ENCODE measurements around the gene PGAM5. TPM values are rescaled to one million over a fixed set of nuclear protein-coding genes. Genes with fewer than 3 reads are reported as not detected.

Gene PGAM5
- total RNA-seq, 4 donors from 2014 or later: 21.6 to 45.8 (median 26.0) TPM

DNA sequence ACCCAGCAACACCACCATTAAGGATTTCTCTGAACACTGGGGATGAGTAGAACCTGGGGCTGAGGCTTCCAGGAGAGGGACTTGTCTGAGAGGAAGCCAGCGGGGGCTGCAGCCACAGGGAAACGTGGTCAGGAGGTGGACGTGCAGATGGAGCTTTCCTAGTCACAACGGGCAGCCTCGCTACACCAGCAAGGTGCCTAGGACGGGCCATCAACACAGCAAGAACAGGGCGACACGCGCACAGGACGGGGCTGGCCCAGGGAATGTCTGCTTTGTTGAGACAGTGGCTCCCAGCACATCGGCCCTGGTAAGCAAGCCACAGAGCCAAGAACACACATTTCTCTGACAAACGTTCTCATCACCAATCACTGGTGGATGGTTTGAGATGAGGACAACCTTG, 25.7 kb downstream of the PGAM5 start:
- 88 to 96% methylated on average over 11 to 12 of the region's 12 CpGs for WGBS, 2 donors
- H3K27ac ChIP-seq: no peak overlapping the region
- no peaks in the 10 kb centered on the region for H3K4me1 ChIP-seq
- intact Hi-C loops (cut with DNase I): no loop called here
- no peak for DNase-seq
- TF ChIP-seq, protein P1, sequence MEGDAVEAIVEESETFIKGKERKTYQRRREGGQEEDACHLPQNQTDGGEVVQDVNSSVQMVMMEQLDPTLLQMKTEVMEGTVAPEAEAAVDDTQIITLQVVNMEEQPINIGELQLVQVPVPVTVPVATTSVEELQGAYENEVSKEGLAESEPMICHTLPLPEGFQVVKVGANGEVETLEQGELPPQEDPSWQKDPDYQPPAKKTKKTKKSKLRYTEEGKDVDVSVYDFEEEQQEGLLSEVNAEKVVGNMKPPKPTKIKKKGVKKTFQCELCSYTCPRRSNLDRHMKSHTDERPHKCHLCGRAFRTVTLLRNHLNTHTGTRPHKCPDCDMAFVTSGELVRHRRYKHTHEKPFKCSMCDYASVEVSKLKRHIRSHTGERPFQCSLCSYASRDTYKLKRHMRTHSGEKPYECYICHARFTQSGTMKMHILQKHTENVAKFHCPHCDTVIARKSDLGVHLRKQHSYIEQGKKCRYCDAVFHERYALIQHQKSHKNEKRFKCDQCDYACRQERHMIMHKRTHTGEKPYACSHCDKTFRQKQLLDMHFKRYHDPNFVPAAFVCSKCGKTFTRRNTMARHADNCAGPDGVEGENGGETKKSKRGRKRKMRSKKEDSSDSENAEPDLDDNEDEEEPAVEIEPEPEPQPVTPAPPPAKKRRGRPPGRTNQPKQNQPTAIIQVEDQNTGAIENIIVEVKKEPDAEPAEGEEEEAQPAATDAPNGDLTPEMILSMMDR (IDR thresholded peaks at IDR 0.05): no peak
- no peak for TF ChIP-seq POLR2A (IDR thresholded peaks at IDR 0.05)
- H3K9me3 ChIP-seq: no peaks in the 10 kb centered on the region
- H3K4me3 ChIP-seq (replicated peaks in 1 of 3): no peak overlapping the region
- no peaks in the 10 kb centered on the region for H3K27me3 ChIP-seq
- peaks cover 78 to 89% of the 10 kb centered on the region in 2 donors for H3K36me3 ChIP-seq

DNA sequence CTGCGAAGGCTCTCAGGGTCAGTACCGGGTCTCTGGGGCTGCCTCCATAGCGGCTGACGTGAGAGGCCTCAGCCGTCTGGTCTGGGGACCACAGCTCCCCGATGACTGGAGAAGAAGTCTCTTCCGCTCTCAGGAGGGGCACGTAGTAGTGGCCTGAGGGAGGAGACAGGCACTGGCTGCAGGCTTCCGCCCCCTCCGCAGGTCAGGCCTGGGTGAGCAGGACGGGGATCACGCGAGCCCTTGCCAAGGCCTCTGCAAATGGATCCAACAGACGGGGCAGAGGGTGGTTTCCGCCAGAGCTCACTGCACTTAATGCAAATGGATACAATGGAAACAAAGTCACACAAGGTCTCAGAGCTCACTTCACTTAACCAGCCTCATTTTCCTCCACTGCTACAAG, 26.3 kb downstream of the PGAM5 start:
- Histone ChIP-seq H3K4me3 (replicated peaks in 1 of 3) (no peak overlapping the region), H3K27me3 (no peaks in the 10 kb centered on the region), H3K27ac (no peak overlapping the region), H3K4me1 (no peaks in the 10 kb centered on the region), H3K36me3 (peaks cover 73 to 89% of the 10 kb centered on the region in 2 donors), H3K9me3 (no peaks in the 10 kb centered on the region)
- no peak for DNase-seq
- intact Hi-C loops (cut with DNase I): no loop called here
- TF ChIP-seq, protein P1 (IDR thresholded peaks at IDR 0.05): no peak
- no peak for TF ChIP-seq POLR2A (IDR thresholded peaks at IDR 0.05)
- 79 to 92% methylated on average over 6 to 9 of the region's 15 CpGs for WGBS, 2 donors

DNA sequence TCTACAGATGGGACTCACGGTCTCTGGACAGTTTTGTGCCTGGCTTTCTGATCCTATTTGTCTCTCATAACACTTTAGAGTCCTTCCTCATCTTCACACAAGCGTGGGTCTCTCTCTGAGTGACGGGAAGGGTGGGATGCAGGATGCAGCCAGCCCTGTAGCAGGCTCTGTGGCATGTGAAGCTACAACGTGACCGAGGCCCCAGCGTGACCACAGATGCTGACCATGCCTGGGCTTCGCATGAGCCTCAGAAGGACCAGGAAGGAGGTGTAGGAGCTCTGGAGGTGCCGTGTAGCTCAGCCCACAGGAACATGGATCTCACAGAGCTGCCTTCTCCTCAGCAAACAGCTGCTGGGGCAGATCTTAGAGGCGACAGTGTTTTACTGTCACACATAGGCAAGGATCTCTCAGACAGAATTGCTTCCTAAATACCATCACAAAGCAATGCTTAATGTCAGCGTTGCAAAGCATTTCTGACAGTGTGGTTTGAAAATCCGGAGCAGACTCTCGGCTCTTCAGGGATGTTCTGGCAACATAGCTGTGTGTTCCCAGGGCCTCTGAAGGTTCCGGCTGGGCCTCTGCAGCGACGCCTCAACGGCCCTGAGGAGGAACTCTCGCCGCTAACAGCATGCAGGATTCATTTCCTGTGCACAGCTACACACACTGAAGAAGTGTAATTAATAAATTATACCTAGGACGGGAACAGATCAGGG, 29.1 kb downstream of the PGAM5 start:
- no peak for DNase-seq
- Histone ChIP-seq H3K4me3 (replicated peaks in 1 of 3) (no peak overlapping the region), H3K27me3 (no peaks in the 10 kb centered on the region), H3K27ac (no peak overlapping the region), H3K36me3 (peaks cover 69 to 77% of the 10 kb centered on the region in 2 donors), H3K4me1 (no peaks in the 10 kb centered on the region), H3K9me3 (no peaks in the 10 kb centered on the region)
- intact Hi-C loops (cut with DNase I): no loop called here
- 91 to 93% methylated on average over 19 of the region's 19 CpGs for WGBS, 2 donors
- TF ChIP-seq, protein P1 (IDR thresholded peaks at IDR 0.05): no peak
- TF ChIP-seq POLR2A (IDR thresholded peaks at IDR 0.05): no peak

DNA sequence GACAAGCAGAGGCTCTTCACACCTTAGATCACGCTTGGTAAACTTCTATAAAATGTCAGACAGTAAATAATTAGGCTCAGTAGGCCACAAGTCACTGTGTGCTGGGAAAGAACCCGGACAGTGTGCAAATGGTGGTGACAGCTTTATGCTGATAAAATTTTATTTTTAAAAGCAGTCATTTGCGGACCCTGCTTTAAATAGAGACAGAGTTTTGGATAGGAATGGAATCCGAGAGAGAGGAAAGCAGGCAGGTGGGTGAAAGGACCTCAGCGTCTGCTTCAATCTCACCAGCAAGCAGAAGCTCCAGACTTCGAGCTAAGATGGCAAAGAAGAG, 29.6 kb downstream of the PGAM5 start:
- no peak for DNase-seq
- H3K4me1 ChIP-seq: no peaks in the 10 kb centered on the region
- no peaks in the 10 kb centered on the region for H3K9me3 ChIP-seq
- no peak overlapping the region for H3K27ac ChIP-seq
- TF ChIP-seq, protein P1 (IDR thresholded peaks at IDR 0.05): no peak
- TF ChIP-seq POLR2A (IDR thresholded peaks at IDR 0.05): no peak
- no peak overlapping the region for H3K4me3 ChIP-seq (replicated peaks in 1 of 3)
- intact Hi-C loops (cut with DNase I): no loop called here
- H3K36me3 ChIP-seq: peaks cover 68 to 74% of the 10 kb centered on the region in 2 donors
- no peaks in the 10 kb centered on the region for H3K27me3 ChIP-seq
- 93 to 94% methylated on average over 6 of the region's 6 CpGs for WGBS, 2 donors

DNA sequence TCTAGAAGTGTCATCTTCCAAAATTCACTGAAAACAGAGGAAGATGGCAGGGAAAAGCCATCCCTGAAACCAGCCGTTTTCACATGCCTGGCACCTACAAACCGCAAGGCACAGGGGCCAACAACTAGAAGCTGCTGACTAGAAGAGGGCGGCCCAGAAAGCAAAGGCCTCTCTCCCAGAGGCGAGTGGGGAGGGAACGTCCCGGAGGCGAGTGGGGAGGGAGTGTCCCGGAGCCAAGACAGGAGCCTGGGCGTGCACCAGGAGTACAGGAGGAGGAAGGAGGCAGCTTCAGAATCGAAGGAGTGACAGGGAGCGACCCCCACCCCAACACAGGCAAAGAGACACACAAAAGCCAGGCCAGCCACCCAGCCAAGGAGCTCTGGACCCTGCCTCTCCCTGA, 30.0 kb downstream of the PGAM5 start:
- Histone ChIP-seq H3K36me3 (peaks cover 68 to 74% of the 10 kb centered on the region in 2 donors), H3K27me3 (no peaks in the 10 kb centered on the region), H3K27ac (no peak overlapping the region), H3K4me1 (no peaks in the 10 kb centered on the region), H3K9me3 (no peaks in the 10 kb centered on the region), H3K4me3 (replicated peaks in 1 of 3) (no peak overlapping the region)
- no peak for TF ChIP-seq POLR2A (IDR thresholded peaks at IDR 0.05)
- TF ChIP-seq, protein P1 (IDR thresholded peaks at IDR 0.05): no peak
- no peak for DNase-seq
- 88 to 95% methylated on average over 11 of the region's 11 CpGs for WGBS, 2 donors
- intact Hi-C loops (cut with DNase I): no loop called here

Data from thyroid gland (tissue), 4 donors.